ENCODE data around the gene FAM118B.
"Not testable (repeated sequence)": the region's sequence is repeated elsewhere in the genome, so short reads cannot be mapped to it uniquely, and the experiment has no call there.

Gene FAM118B

DNA sequence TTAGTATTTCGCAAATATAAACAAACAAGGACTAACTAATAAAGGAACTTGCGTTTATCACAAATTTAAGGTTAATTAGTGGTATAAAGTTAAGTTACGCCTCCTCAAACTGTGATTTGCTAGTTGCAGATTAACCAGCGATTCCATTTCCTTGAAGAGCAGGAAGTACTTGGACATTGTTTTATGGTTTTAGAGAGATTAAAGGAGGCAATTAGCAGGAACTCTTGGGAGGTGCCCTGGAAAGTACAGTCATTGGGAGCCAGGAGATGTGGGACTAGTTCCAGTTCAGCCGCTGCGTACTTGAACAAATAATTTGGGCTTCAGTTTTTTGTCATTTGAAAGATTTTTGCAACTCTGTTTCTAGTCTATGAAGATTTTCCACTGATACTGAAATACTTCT is 3.3 kb downstream of the FAM118B start:
- in situ Hi-C loops (cut with HindIII; ENCODE audit: low sequenced_read_pairs), result no loop called here

DNA sequence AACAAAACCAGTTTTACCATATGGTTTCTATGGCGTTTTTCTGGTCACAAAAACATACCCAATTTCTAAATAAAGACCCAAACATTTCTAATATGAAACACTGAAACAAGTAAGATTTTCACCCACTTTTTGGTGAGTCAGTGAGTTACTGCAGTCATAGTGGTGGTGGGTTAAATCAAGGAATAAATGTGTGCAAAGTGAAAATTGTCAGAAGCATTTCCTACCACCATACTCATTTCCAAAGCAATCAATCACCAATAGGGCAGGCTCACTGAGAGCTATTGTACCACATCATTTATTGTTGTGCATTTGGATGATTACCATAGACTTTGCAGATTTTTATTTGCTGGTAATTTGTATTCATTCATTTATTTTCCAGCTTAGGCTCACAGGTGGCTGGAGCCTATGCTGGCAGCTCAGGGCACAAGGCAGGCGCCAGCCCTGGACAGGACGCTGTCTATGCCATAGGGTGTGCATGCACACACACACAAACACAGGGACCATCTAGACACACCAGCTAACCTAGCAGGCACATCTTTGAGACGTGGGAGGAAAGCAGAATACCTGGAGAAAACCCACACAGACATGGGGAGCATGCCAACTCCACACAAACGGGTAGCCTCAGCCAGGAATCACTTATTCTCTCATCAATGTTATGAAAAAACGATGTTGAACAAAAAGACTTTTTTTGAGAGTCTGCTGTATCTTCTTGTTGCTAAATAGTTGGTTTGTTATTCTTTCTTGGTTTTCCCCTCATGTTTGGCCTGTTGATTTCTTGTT is 5.1 kb downstream of the FAM118B start:
- in situ Hi-C loops (cut with HindIII; ENCODE audit: low sequenced_read_pairs), result no loop called here

DNA sequence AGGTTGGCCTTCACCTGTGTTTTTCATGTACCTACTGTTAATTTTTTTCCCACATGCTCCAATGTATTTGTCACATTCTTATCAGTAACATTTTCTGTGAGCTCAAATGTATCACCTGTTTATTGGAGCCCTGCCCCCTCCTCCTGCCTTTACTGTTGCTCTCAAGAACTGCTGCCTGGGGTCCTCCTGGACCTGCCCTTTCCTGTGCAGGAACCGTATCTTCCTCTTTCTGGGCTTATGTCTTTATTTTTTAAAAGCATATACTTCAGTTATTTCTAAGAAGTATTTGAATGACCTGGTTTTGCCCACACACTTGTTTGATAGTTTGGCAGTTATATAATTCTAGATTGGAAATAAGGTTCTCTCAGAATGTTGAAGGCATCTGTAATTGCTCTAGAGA is 5.9 kb downstream of the FAM118B start:
- in situ Hi-C loops (cut with HindIII; ENCODE audit: low sequenced_read_pairs), result no loop called here

DNA sequence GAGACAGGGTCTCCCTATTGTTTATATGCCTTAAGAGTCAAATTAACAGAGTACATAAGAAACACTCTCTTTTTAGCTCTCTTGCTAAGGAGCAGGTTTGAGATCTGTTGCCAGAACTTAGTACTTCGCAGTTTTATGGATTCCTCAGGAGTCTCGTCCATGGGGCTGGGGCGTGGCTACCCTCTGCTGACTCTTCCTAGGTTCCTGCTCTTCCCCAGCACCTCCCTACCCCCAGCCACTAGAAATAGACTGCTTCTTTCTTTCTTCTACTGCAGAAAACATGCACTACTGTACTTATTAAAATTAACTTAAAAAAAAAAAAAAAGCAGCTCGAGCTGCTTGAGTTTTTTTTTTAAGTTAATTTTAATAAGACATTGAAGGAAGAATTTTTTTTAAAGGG is 8.0 kb downstream of the FAM118B start:
- in situ Hi-C loops (cut with HindIII; ENCODE audit: low sequenced_read_pairs), result no loop called here

DNA sequence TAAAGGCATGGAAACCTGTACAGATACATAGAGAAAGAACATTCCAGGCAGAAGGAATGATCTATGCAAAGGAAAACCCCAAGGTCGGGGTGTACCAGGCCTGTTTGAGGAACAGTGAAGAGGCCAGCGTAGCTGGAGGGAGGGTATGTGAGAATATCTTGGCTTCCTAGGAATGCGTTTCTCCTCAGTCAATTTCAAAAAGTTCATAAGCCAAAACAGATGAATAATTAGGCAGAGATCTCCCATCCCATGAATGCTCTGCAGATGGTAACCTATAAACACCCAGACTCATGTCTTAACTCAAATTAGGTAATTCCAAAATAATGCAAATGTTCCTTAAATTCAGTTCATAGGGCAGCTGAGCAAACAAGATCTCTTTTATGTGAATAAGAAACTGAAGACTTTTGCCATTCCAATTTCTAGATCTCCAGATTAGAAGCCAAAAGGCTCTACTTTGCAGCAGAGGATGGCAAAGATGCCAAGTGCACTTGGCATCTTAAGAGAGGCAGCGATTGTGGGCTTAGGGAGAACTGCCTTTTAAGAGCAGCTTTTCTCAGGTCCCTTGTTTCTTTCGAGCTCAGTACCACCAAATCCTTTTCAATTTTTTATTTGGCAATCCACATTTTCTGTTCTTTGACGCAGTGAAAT is 13.2 kb downstream of the FAM118B start:
- in situ Hi-C loops (cut with HindIII; ENCODE audit: low sequenced_read_pairs), result loop anchor here (5.0 kb wide), 1 partner anchor 47 kb away; no protein-coding TSS in a partner anchor

DNA sequence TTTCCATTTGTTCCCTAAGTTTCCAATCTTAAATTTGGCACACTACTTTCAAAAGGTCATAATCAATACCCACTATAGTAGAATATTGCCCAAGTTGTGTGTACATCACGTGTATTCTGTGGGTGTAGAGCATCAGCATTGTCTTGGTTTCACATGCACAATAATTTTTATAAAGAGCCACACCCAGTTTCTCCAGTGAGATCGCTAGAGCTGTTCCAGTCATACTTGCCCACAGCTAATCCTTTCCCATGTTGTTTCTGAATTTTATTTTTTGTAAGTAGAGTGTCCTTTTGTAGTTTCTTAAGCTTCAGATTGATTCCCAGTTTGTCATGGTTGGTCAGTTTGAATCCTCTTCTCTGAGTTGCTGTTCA is 13.7 kb downstream of the FAM118B start:
- in situ Hi-C loops (cut with HindIII; ENCODE audit: low sequenced_read_pairs), result no loop called here

DNA sequence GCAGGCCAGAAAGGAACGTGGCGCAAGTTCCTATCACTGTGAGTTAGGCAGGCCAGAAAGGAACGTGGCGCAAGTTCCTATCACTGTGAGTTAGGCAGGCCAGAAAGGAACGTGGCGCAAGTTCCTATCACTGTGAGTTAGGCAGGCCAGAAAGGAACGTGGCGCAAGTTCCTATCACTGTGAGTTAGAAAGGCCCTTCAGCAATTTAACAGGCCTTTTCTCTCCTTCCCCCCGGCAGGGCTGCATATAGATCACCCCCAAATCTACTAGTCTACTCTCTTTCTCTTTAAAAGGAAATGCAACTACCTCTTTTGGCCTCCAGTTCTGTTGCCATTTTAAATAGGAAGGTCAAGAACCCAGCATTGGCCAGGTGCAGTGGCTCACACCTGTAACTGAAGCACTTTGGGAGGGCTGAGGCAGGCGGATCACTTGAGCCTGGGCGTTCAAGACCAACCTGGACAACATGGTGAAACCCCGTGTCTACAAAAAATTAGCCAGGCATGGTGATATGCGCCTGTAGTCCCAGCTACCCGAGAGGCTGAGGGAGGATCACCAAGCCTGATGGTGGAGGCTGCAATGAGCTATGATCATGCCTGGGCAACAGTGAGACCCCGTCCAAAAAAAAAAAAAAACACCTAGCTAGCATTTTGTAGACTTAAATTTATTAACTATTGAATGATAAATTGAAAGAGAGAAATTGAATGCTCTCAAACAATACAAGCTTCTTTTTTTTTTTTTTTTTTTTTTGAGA is 14.9 kb downstream of the FAM118B start:
- in situ Hi-C loops (cut with HindIII; ENCODE audit: low sequenced_read_pairs), result no loop called here

DNA sequence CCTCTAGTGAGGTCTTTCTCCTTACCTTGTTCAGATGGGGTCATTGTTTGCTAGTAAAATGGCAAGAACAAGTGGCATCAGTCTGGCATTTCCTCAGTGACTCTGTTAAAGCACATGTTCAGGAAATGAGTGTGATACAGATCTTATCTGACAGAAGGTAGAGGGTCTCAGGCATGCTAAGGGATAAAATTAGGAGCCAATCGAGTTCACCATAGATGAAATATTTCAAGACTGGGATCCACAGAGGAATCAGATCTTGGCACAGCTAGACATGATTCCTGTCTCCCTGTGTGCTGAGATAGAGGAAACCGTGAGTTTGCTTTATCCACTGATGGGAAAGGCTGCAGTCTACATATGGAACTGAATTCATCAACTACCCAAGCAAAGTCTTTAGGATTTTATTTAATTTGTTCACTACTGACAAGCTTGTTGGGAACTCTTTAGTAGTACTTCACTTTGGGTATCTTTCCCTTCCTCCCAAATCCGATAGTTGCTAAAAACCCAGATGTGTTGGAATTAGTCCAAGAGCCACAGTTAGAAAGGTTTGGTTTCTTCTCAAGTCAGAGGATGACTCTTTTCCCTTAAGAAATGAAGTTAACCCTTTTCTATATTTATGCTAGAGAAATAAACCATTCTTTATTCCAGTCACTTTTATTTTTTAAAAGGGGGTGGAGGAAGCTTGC is 18.4 kb downstream of the FAM118B start:
- in situ Hi-C loops (cut with HindIII; ENCODE audit: low sequenced_read_pairs), result no loop called here

DNA sequence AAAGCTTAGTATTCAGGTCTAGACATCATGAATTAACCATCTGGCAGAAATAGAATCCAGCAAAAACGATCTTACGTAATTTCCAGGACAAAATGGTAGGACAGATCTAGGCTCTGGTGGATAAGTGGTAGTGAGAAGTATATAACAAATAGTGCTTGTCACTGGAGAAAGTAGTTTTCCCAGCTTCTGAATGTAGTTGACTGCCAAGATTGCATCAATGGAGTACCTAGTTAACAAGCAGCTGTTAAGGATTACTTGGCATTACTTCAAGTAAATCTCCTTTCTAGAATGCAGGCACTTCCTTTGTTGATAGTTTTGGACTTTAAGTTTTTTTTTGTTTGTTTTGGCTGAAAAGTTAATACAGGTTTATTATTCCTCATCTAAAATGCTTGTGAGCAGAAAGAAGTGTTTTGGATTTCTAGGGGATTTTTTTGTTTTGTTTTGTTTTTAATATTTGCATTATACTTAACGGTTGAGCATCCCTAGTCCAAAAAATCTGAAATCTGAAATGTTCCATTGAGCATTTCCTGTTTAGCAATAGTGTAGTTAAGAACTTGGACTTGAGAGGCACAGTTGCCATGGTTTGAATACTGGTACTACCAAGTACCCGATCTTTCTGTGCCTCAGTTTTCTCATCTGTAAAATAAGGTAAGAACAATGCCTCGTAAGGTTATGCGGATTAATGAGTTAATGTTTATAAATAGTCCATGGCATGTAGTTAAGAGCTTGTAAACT is 20.3 kb downstream of the FAM118B start:
- in situ Hi-C loops (cut with HindIII; ENCODE audit: low sequenced_read_pairs), result no loop called here

DNA sequence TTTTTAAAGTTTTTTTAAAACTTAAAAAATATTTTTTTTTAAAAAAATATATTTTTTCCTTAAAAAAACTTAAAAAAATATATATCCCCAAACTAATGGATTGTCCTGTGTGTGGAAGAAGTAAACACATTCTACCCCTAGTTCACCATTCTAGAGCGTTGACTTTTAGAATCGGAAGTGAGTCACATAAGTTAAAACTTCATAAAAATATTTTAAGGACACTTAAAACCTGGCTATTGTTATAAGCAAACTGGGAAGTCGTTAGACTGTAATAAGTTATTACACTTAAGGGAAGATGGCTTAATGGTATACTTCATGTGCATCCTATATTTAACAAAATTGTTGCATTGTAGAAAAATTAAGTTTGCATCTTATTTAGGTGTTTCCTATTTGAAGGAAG is 21.1 kb downstream of the FAM118B start:
- in situ Hi-C loops (cut with HindIII; ENCODE audit: low sequenced_read_pairs), result no loop called here

DNA sequence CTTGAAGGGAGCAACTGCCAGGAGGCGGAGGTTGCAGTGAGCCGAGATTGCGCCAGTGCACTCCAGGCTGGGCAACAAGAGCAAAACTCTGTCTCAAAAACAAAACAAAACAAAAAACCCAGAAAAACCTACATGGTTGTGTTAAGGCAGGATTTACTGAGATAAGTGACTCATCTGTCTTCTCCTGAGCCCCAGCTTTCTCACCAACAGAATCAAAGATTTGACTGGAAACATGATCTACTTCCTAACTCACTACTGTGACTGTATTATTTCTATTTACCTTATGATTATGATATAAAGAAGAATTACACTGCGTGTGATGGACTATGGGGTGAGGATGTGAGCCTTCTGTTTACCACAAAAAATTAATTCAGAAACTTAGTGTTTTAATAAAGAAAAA is 21.8 kb downstream of the FAM118B start:
- in situ Hi-C loops (cut with HindIII; ENCODE audit: low sequenced_read_pairs), result no loop called here

DNA sequence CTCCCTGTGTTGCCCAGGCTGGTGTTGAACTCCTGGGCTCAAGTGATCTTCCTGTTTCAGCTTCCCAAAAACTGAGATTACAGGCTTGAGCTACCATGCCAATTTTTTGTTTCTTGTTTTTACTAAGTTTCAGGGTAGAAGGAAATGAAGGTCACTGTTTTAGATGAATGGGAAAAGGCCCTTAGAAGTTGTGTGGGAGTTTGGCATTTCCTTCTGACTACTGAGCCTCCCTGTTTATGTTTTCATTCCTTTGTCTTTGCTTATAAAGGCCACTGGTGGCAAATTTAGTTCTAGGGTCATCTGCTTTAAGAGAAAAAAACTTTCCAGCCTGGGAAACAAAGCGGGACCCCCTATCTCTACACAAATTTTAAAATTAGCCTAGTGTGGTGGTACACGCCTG is 35.1 kb downstream of the FAM118B start:
- in situ Hi-C loops (cut with HindIII; ENCODE audit: low sequenced_read_pairs), result no loop called here

DNA sequence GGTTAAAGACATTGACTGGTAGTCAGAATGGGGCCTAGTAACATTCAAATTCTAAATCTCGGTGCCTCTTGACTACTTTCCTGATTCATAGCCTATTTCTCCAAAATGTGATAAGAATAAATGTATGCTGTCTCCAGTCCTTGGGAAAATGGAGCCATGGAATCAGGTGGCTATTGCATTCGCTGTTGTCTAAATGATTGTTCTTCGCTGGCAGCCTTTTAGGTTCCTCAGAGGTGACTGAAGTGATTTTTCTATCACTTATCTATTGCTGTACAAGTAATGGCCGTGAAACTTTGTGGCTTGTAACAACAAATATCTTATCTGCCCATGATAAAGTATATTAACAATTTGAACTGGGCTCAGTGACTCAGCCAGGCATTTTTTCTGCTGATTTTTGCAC is 41.7 kb downstream of the FAM118B start:
- in situ Hi-C loops (cut with HindIII; ENCODE audit: low sequenced_read_pairs), result no loop called here

DNA sequence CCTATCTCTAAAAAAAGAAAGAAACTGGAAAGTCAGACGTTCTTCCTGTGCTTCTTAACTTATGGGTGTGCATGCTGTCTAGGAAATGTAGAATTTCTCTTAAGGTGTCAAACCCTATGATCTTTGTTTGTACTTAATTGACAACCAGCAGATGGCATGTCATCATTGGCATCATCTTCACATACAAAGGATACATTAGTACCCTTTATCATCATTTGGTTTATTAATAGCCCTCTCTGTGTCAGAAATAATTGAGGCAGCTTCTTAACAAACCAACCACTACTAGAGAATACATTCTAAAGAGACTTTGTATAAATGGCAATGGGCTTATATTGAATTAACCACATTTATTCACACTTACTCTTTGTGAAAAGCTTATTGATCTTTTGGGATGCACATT is 43.2 kb downstream of the FAM118B start:
- in situ Hi-C loops (cut with HindIII; ENCODE audit: low sequenced_read_pairs), result no loop called here

DNA sequence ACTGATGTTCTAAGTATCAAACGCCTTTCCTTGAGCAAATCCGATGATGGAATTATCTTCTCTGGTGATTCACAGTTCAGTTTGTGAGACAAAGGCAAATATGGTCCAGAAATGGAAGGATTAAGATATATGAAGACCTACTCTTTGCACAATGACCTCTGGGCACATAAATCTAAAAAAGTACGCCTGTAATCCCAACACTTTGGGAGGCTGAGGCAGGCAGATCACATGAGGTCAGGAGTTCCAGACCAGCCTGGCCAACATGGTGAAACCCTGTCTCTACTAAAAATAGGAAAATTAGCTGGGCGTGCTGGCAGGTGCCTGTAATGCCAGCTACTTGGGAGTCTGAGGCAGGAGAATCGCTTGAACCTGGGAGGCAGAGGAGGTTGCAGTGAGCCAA is 43.9 kb downstream of the FAM118B start:
- in situ Hi-C loops (cut with HindIII; ENCODE audit: low sequenced_read_pairs), result not testable (repeated sequence)

DNA sequence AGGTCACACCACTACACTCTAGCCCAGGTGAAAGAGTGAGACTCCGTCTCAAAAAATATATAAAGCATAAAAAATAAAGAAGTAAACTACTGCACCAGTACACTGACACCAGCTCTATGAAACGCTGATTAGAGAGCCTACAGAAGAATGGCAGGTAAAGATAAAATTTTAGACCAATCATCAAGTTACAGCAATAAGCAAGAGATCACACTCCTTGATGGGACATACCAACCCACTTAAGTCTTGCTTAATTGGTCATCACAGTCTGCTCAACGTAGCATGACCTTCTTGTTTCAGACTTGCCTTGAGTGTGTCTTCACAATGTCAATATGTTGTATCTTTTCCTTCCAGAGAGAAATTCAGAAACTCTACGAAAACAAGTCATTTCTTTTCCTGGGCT is 44.6 kb downstream of the FAM118B start:
- in situ Hi-C loops (cut with HindIII; ENCODE audit: low sequenced_read_pairs), result no loop called here

DNA sequence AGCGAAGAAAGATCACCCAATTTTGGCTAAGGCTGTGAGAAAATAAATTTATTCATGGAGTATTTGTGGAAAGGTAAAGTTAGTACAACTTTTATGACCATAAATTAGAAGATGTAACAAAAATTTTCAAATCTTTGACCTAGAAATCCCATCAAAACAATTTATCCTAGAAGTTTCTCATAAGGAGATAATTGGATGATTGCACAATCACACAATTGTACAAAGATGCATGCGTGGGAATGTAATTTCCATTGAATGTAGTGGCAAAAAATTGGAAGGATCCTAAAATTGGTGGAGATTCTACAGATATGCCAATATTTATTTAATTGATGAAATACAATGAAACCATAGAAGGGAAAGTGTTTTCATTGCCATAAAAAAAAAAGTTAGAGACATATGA is 45.6 kb downstream of the FAM118B start:
- in situ Hi-C loops (cut with HindIII; ENCODE audit: low sequenced_read_pairs), result no loop called here

DNA sequence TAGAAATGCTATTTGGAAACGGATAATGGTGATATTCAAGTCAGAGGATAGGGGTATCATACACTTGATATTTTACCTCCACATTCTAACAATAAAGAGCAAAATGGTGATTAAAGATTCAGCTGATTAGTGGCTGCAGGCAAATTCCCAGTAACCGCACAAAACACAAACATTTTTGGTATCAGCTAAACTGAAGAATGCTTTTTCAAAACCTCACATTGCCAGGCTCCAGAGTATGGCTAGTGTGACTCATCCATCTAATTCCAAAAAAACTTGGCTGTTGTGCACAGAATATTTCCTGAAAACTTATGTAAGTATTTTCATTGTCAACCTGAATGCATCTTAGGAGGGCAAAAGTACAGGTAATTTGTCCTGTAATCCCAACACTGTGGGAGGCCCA is 46.2 kb downstream of the FAM118B start:
- in situ Hi-C loops (cut with HindIII; ENCODE audit: low sequenced_read_pairs), result no loop called here

DNA sequence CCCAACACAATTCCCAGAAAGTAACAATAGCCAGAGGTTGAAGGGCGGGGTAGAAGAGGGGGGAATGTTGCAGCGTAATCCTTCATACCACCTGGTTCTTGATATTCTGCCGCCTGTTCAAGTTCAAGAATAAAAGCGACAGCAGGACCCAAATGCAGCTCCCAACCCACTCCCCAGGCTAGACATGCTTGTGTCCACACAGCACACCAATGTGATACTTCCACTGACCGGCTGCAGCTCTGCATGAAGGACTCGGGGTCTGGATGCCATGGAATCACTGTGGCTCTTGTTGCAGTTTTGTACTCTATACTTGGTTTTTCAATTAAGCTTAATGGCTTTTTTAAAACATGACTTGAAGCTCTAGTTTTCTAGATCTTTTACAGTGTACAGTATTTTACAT is 50.6 kb downstream of the FAM118B start:
- in situ Hi-C loops (cut with HindIII; ENCODE audit: low sequenced_read_pairs), result no loop called here

DNA sequence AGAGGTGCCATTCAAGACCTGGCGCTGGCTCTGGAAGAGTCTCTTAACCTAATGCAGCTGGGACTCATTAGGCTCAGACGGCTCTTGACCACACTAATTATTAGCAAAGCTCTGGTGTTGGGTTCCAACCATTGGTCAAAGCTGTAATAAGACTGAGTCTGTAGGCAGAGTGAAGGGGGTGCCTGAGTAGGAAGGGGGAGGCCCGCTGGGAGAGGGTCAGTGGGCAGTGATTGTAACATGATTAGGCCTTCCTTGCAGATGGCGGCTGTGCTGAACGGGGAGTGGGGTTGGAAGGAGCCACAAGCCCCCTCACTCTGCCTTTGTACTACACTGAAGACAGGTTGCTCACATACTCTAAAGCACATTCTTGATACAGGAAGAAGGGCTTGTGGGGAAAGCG is 51.9 kb downstream of the FAM118B start:
- in situ Hi-C loops (cut with HindIII; ENCODE audit: low sequenced_read_pairs), result no loop called here

DNA sequence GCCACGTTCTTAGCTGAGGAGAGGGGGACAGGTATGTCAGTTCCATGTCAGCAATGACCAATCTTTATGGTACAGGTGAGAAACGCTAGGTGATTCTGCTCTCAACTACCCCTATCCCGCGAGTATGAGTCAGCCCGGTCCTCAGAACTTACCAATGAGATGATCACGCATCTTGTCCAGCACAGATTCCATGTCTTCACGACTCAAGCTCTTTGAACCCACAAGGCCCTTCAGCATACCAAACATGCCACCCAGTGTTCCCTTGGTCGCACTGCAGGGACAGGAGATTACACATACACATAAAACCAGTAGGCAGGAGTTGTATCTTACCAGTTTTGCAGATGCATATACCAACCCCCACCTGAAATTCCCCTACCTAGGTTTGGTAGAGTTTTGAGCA is 54.2 kb downstream of the FAM118B start:
- in situ Hi-C loops (cut with HindIII; ENCODE audit: low sequenced_read_pairs), result no loop called here
